HEK293 (cell line): ENCODE results near the gene CDON.

Experiments
- CTCF ChIP-seq: fragments of 450-650 bp; formaldehyde crosslinking; IDR thresholded peaks from 2 replicates; pipeline ENCODE4 v1.5.1; 2016; ENCODE audit warnings: missing biosample characterization, missing genetic modification characterization
- KLF16 ChIP-seq: fragments of 450-650 bp; formaldehyde crosslinking; IDR thresholded peaks from 2 replicates; pipeline ENCODE4 v1.5.1; 2017; ENCODE audit warnings: missing biosample characterization, missing genetic modification characterization
- RBAK ChIP-seq: fragments of 450-650 bp; formaldehyde crosslinking; IDR thresholded peaks from 2 replicates; pipeline ENCODE4 v1.5.1; 2016; ENCODE audit warnings: missing biosample characterization, missing genetic modification characterization
- REST ChIP-seq: fragments of 450-650 bp; formaldehyde crosslinking; IDR thresholded peaks from 2 replicates; pipeline ENCODE4 v1.5.1; 2016; ENCODE audit warnings: missing biosample characterization, missing genetic modification characterization
- ZBTB17 ChIP-seq: fragments of 450-650 bp; formaldehyde crosslinking; IDR thresholded peaks from 2 replicates; pipeline ENCODE4 v1.5.1; 2016; ENCODE audit warnings: missing biosample characterization, missing genetic modification characterization
- ZBTB44 ChIP-seq: fragments of 450-650 bp; IDR thresholded peaks from 2 replicates; pipeline ENCODE4 v1.5.1; 2018; ENCODE audit warnings: missing biosample characterization, mild to moderate bottlenecking, missing genetic modification characterization
- ZNF10 ChIP-seq: fragments of 450-650 bp; formaldehyde crosslinking; IDR thresholded peaks from 2 replicates; pipeline ENCODE4 v1.5.1; 2017; ENCODE audit warnings: missing biosample characterization, missing genetic modification characterization
- ZNF350 ChIP-seq: fragments of 450-650 bp; formaldehyde crosslinking; IDR thresholded peaks from 2 replicates; pipeline ENCODE4 v1.5.0; 2017; ENCODE audit warnings: missing biosample characterization, mild to moderate bottlenecking, missing genetic modification characterization

GRCh38 chr11:125990244-125990643, 72.4 kb downstream of the CDON start:
- TF ChIP-seq CTCF (tag by site-specific recombination) (no peak), ZNF10 (no peak), ZNF350 (tag by site-specific recombination) (no peak), KLF16 (tag by site-specific recombination) (no peak), ZBTB44 (tag by site-specific recombination) (peak; percentile 20; the same call in 1 of the 2 replicates), RBAK (no peak), REST (tag by site-specific recombination) (no peak), ZBTB17 (peak; percentile 72)
